Stromal cell of bone marrow (primary cell): ENCODE results near the gene ITPR1.
A peak's percentile ranks its signal among the peaks of the same experiment; 100 is the strongest.

Experiments
- DNase-seq: peaks from one replicate; pipeline ENCODE4 v3.0.0-alpha.2; 2012; ENCODE audit warnings: low read depth

Gene ITPR1

GRCh38 chr3:4744405-4745234 is 251.5 kb downstream of the ITPR1 start:
- DNase-seq: peak; percentile 57

GRCh38 chr3:4745235-4745610 is 252.1 kb downstream of the ITPR1 start:
- no peak for DNase-seq

GRCh38 chr3:4746241-4746958 is 253.3 kb downstream of the ITPR1 start:
- DNase-seq: no peak

GRCh38 chr3:4748127-4748526 is 255.0 kb downstream of the ITPR1 start:
- no peak for DNase-seq

DNA sequence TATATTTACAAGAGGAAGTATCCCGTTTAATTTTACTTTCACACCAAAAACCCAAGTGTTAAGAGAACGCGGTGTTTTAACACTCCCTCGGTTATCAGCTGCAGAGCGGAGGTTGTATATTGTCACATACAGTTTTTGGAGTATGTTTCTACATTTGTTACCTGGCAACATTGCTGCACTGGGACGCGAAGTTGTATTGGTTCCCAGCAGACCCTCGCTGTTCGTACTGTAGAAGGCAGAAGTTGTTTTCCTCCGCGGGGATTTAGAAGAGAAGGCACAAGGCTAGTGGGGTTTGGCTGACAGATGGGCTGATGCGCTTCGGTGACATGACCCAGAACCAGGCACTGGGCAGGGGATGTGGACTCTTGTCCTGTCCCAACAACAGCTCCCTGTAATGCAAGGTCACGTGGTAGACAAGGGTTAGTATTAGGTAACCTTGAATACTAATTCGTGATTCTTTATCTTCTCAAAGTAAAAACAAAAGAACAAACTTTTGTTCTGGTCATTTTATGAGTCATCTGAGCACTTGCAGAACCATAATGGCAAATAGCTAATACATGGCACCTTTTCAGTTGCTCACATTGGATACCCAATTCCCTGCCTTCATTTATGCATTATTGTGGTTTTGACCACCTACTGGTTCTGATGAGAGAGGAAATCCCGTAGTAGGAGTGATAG is 255.7 kb downstream of the ITPR1 start:
- no peak for DNase-seq

DNA sequence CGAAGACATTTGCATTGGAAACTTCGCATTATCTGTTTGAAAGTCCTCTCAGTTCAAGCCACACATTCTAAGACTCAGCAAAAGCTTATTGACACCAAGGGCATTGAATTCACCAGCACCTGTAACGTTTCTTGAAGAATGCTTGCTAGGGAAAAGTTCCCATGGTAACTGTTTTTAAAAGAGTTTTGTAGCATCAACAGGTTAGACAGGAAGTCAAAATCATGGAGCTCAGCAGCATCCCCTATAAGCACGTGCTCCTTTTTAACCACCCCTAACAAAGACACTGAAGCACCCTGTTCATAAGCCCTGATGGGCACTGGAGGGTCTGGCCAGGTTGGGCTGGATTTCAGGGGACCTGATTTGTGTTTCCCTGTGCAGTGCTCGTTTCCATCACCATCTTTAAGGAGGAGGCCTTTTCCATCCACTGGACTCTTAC is 256.4 kb downstream of the ITPR1 start:
- no peak for DNase-seq

- no peak for DNase-seq
Observed at GRCh38 chr3:4750306-4750968, 257.3 kb downstream of the ITPR1 start.

GRCh38 chr3:4751029-4751501 is 257.9 kb downstream of the ITPR1 start:
- no peak for DNase-seq

DNA sequence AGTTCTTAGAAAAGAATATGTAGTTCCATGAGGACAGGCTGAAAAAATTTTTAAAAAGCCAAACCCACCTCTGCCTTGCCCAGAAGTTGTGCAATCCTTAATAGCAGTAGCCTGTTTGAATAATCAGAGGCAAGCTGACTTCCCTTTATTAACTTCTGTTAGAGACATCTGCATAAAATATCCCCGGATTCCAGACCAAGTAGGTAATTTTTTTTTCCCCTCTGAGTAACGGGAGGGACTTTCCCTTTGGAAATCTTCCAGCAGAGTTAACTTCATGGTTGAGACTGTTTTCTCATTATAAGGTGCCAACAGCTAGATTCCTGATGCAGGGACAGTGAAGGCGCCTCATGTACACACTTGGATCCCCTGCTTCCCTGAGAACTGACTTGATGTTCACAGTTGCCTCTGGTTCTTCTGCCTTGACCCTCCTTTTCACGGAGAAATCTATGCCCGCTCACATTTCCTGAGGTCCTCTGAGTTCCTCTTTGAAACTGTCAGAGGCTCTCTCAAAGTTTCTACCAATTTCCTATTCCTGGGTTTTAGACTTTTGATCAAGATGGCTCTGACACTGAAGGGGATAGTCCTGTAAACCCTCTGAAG is 258.5 kb downstream of the ITPR1 start:
- DNase-seq: peak; percentile 45

DNA sequence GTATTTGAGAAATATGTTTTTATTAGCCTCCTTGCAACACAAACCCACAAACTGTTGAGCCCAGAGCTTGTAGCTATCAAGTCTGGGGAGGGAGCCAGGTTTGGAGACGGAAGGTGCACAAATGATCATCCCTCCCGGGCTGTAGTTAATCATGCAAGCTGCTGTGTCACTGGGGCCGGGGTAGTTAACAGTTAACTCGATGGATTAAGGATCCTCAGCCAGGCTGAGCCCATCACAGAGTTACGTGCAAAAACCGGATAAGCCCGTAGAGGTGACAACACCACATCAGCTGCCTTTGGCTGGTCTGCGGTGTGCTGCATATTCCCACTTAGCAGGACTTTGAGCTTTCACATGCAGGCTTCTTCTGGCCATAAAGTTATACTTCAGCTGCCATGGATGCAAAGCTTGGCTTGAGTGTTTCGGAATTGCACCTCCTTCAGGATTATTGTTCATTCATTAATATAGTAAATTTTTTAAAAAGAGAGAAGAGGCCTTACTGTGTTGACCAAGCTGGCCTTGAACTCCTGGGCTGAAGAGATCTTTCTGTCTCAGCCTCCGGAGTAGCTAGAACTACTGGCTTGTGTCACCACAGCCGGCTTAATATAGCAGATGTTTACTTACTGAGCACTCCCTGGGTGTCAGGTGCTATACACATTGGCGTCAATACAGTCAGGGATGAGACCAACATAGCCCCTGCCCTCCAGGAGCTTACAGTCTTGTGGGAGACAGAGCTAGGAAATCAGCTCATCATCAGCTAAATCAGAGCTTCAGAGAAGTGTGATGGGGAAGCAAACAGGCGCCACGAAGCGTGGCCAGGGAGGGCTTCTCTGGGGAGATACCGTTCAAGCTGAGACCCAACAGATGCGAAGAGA is 259.3 kb downstream of the ITPR1 start:
- no peak for DNase-seq

DNA sequence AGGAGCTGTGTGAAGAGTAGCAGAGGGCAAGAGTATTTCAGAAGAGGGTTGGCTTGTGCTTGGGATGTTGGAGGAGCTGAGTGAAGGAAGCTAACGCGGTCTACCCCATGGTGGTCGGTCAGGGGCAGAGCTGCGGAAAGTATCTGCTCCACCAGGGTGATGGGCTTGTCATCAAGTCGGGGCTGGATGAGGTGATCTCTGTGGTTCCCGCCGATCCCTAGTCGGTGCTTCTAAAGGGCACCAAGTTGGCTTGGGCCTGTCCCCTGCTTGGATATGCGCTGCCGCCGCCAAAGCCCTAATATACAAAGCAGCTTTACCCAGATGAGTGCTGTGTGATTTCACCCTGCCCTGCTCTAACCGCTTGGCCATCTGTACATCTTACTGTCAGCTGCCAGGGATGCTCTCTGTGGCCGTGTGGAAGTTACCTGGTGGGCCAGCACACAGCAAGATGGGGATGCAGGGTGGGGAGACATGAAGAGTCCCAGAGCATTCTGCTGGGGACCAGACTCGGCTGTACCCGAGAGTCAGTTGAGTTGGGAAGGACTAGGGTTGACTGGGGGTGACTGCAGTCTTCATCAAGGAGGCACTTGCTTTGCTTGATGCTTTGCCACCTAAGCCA is 260.0 kb downstream of the ITPR1 start:
- no peak for DNase-seq

- DNase-seq: no peak
Observed at GRCh38 chr3:4754180-4755086, 261.3 kb downstream of the ITPR1 start.

DNA sequence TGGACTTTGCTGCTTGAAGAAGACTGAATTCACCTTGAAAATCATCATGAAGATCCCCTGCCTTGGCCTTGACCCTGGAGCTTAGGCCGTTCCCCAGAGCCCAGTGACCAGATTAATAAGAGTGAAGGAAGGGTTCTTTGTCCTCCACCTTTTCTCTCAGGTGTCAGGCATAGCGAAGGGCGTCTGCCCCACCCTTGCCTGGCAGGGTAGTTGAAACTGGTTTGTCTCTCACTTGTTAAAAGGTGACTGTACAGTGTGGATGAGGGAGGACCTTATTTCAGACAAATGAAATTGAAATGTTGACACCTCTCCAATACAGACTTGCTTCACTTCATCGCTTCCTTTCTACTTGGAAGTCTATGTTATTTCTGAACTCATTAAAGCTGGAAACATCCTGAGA is 262.4 kb downstream of the ITPR1 start:
- DNase-seq: no peak

DNA sequence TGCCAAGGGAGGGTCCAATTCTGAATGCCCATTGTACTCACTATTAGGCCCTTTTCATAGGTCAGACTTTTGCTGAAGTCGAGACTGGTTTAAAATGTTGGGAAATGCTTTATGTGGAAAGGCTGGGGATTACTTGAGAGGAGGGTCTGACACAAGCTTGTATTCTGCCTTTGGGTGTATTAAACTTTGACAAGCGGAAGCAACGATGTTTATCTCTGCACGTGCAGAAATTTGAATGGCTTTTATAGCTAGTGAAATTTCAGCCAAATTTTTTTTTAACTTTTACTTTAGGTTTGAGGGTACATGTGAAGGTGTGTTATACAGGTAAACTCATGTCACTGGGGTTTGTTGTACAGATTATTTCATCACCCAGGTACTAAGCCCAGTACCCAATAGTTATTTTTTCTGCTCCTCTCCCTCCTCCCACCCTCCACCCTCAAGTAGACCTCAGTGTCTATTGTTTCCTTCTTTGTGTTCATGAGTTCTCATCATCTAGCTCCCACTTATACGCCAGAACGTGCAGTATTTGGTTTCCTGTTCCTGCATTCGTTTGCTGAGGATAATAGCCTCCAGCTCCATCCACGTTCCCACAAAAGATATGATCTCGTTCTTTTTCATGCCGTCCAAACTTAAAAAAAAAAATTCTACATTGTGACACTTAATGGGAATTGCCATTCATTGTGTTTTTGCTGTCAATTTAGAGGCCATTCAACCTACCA is 263.1 kb downstream of the ITPR1 start:
- DNase-seq: no peak

- DNase-seq: no peak
Observed at GRCh38 chr3:4756855-4757574, 263.9 kb downstream of the ITPR1 start.

DNA sequence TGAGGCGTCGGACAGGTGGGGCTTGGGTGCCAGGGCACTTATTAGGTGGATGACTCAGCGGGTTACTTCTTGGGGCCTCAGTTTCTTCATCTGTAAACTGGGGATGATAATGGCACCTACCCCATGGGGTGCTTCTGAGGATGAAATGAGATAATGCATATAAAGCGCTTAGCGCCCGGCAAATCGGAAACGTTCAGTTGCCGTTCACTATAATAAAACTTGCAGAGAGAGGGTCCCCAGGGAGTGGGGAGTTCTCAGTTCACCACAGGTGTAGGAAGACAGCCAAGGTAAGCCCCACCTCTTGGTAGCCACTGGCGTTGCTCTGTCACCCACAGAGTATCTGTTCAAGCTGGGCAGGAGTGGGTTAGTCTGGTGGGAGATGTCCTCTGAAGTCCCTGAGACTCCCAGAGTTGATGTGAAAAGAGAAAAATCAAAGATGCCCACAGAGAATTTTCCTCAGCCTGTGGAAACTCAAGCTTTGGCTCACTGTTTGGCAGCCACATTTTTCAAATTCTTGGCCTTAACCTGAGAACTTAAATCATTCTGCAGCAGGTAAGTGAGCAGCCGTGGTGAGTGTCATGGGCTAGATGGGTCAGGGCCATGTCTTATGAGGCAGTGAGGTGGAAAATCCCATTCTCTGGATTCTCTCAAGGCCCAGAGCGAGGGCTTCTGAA is 264.6 kb downstream of the ITPR1 start:
- DNase-seq: no peak

- no peak for DNase-seq
Observed at GRCh38 chr3:4758249-4758860, 265.2 kb downstream of the ITPR1 start.
